Renal cortical epithelial cell (primary cell): Measurements from ENCODE around the gene INTS1. TPM values are rescaled to one million over a fixed set of nuclear protein-coding genes. Genes with fewer than 3 reads are reported as not detected.
A peak's percentile ranks its signal among the peaks of the same experiment; 100 is the strongest.
"Not testable (repeated sequence)": the region's sequence is repeated elsewhere in the genome, so short reads cannot be mapped to it uniquely, and the experiment has no call there.

ENCODE experiments used
- DNase-seq: peaks from one replicate; pipeline ENCODE4 v3.0.0-alpha.2; 2011; ENCODE audit warnings: low read depth
- total RNA-seq: library from RNA; depleted of rRNA; stranded (reverse); fragments of >200 nt; gene quantifications from 2 replicates; pipeline ENCODE4 v1.2.3, GENCODE V29; 2014

The INTS1 gene
- total RNA-seq, 1 donor from 2014 or later = 77.9 TPM

DNA sequence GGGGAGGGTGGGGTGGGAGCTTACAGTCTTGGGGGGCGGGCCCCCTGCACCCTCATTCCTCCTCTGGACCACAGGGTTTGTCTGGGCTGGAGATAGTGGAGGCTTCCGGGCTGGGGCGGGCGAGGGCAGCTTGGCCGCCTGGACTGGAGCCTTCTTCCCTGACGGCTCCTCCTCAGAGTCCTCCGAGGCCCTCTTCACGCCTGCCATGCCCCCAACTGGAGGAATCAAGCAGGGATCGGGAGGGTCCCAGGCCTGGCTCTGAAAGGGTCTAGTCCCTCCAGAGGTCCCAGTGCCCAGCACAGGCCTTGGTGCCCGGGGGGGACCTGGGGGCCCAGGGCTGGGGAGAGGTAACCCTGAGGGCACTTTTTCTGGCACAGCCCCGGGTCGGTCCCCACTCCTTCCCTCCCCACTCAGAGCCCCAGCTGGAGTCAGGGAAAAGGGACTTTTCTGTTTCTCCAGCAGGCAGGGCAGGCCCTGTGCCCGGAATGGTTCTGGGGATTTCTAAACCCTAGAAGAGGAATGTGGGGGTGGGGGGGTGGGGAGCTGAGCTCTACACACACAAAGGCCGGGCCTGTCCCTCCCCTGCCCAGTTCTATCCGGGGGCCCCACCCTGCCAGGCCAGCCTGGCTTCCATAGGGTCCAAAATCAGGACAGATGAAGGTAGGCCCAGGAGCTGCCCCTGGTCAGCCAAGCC is 56.5 kb downstream of the INTS1 start:
- DNase-seq = no peak

DNA sequence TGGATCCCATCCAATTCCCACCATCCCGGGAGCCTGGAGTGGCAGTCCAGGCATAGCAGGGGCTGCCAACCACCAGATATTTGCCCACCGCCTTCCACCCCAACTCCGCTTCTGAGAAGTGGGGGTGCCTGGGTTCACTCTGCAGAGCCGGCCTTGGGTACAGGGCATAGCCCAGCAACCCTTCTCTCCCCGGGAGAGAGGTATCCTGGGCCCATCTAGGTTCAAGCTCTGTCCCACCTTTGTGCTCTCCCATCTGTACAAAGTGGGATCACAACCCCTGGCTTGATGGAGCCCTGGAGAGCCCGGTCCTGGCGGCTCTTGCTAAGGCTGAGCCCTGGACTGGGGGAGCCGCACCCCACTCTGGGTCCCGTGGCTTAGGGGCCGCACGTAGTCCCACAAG is 57.1 kb downstream of the INTS1 start:
- DNase-seq = no peak

DNA sequence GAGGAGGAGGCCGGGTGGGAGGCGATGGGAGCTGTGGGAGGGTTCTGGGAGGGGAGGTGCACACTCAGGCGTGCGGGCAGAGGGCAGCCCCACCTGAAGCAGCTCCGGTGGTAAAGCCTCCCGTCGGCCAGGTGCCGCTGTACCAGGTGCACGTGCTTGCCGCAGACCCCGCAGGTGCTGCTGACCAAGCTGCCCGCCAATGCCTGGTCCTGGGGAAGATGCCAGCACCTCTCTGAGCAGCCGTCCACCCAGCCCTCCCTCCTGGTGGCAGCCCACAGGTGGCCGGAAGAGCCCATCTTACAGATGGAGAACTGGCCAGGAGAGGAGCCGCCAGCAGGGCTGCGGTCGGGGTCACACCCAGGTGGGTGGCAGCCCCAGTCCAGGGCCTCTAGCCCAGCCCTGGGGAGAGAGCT is 57.6 kb downstream of the INTS1 start:
- no peak for DNase-seq

DNA sequence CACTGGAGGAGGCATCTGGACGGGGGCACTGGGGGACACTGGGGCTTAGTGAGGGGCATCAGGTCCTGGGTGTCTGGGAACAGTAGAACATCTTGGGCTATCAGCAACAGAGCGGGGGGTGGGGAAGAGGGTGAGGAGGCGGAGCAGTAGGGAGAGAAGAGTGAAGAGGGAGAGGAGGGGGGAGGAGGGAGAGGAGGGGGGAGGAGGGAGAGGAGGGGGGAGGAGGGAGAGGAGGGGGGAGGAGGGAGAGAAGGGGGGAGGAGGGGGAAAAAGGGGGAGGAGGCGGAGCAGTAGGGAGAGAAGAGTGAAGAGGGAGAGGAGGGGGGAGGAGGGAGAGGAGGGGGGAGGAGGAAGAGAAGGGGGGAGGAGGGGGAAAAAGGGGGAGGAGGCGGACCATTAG is 58.2 kb downstream of the INTS1 start:
- DNase-seq = peak; percentile 33

DNA sequence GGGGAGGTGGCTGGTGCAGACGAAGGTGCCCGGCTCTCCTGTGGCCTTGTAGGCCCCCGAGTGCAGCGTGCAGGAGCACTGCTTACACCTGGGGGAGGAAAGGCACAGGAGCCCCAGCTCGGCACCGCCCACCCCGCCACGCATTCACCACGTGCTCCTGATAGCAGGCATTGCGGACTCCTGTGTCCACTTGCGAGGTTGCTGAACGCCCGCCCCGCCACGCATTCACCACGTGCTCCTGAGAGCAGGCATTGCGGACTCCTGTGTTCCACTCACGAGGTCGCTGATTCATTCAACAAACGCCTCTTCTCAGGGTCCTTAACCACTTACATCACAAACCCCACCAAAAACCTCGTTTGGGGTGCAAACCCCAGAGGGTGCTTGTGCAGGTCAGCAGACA is 58.8 kb downstream of the INTS1 start:
- no peak for DNase-seq

DNA sequence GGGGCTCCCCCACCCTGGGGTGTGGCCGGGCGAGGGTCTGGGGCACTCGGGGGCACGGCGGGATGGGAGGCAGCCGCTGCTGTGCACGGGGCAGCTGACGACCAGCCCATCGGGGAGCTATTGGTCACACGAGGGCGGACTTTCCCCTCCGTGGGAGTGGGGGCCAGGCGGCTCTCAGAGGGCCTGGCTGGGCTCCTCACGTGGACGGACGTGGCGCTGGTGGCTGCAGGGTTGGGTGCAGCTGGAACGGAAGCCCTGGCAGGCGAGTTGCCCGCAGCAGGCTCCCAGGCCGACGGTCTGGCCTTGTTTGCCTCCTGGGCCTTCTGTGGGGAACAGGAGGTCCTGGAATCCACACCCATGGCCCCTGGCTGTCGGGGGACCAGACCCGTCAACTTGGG is 59.3 kb downstream of the INTS1 start:
- no peak for DNase-seq

DNA sequence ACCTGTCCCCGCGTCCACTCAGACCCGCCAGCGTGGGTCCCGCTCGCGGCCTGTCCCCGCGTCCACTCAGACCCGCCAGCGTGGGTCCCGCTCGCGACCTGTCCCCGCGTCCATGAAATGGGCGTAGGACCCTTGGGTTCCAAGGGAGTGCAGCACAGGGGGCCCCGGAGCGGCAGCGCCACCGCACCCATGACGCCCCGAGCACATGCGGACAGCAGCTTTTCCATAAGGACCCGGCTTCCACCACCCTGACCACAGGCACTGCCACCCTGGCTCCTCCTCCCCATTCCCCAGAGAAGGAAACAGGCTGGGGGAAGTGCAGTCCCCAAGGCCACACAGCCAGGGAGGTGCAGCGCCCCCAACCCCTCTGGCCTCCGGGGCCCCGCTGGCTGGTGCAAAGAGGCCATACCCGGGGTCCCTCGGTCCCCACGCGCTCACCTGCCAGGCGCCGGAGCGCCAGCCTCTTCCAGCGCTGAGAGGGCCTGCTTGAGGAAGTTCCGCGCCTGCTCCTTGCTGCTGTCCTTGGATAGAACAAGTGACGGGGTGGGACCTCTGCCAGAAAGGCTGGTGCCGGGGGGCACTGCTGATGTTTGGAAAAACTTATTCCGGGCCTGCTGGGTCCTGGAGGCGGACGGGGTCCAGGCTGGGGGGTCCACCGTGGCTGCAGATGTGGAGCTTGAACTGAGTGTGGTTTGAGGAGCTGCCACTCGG is 59.8 kb downstream of the INTS1 start:
- no peak for DNase-seq

DNA sequence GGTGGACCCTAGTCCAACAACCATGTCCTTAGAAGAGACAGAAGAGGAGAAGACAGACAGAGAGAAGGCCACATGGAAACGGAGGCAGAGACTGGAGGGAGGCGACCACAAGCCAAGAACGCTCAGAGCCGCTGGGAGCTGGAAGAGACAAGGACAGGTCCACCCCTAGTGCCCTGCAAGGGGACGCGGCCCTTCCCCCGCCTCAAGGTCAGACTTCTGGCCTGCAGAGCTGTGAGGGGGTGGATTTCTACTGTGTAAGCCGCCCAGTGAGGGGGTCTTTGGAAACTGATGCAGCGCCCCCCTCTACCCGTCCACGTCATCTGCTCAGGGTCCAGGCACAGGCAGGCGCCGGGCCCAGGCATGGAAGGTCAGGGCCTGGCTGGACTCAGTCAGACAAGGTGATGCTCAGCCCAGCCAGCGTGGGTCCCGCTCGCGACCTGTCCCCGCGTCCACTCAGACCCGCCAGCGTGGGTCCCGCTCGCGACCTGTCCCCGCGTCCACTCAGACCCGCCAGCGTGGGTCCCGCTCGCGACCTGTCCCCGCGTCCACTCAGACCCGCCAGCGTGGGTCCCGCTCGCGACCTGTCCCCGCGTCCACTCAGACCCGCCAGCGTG is 60.5 kb downstream of the INTS1 start:
- DNase-seq = not testable (repeated sequence)

DNA sequence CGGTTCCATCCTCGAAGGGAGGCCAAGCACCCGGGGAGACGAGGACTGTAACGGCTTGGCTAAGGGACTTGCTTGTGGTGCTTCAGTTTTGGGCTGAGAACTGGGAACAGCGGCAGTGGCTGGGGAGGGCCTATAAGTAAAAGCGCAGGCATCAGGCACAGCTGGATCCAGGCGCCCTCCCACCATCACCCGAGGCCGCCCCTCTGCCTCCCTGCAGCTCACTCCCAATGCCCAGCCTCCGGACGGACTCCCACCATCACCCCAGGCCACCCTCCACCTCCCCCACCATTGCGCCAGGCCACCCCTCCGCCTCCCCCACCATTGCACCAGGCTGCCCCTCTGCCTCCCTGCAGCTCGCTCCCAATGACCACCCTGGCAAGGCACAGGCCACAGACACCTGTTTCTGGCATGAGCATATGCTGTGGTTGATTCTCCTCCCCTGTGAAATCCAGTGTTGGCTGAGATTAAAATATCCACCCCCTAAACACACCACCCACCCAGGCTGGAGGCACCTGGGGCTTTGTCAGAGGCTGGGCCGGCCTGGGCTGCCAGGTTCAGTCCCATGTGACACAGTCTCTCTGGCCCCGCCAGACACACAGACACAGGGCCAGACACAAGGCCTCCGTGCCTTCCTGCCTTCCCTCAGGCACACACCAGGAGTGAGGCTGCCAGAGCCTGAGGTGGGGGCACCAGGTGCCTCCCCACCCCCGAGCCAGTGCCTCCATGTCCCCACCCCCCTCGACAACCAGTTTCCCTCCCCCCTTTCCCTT is 61.6 kb downstream of the INTS1 start:
- DNase-seq = no peak

DNA sequence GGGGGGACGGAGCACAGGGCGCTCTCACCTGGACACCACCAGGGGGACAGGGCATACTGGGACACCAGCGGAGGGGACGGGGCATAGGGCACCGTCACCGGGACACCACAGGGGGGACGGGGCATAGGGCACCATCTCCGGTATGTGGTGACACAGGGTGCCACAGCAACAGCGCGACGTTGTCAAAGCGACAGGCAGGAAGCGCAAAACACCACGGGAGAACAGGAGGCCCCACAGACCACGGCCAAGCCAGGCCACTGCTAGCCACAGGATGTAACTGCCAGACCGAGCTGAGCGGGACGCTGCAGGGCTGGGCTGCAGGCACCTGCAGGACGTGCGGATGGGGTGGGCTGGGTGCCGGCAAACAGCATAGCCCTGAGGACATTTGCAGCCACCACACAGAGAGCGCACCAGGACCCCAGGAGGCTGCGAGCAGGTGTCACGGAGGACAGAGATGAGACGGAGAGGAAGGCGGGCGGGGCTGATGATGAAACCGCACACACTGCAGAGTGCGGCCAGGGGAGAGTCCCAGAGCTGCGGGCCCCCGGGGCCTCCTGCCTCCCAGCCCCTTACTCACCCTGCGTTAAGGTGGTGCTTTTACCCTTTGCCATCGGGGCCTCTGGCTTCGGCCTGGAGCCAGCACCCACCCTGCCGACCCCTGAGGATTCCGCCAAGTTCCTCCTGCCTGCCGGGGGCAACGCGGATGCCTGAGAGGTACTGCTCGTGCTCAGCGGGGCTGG is 62.4 kb downstream of the INTS1 start:
- no peak for DNase-seq

DNA sequence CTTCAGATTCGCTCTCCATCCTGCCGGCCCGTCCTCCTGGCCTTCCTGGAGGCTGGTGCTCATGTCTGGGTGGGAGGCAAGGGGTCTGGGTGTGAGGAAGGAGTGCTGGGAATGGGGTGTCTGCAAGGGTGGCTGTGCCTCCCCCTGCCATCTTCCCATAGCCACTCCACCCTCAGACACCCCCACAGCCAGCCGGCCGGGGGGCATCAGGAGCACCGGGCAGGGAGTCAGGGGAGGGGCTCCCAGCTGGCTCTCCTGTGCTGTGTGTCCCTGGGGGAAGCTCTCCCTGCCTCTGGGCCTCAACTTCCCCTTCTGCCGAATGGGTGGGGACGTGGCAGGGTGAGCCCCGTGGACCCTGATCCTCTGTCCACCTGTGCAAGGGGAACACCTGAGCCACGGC is 63.6 kb downstream of the INTS1 start:
- DNase-seq = no peak

DNA sequence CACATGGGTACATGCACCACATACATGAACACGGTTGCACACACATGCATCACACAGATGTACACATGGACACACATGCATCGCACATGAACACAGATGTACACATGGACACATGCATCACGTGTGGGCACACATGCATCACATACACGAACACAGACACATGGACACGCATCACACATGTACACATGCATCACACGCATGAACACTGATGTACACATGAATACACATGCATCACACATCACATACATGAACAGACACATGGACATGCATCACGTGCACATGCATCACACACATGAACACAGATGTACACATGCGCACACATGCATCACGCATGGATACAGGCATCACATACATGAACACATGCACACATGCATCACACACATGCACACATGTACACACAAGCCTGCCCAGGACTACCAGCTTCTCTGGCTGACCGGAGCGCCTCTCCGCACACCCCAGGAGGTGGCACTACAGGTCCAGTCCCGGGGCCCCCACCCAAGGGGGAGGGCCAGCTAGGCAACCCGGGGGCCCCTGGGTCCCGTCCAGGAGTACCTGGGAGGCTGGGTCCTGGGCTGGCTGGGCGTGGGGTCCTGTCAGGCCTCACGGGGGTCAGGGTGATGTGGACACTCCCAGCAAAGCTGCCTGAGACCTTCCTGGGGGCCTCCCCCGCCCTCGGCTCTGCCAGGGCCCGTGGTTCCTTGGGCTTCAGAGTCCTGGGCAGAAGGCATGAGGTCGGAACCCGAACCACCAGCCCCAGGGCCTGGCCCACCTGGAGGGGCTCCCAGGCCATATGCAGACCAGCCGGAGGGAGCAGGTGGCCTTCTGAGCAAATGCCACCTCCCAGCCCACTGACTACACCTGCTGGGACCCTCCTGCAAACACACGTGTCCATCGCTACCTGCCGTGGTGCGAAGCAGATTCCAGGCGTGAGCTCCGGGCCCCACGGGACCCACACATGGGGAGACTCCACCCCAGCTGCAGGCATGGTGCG is 64.5 kb downstream of the INTS1 start:
- DNase-seq = no peak

DNA sequence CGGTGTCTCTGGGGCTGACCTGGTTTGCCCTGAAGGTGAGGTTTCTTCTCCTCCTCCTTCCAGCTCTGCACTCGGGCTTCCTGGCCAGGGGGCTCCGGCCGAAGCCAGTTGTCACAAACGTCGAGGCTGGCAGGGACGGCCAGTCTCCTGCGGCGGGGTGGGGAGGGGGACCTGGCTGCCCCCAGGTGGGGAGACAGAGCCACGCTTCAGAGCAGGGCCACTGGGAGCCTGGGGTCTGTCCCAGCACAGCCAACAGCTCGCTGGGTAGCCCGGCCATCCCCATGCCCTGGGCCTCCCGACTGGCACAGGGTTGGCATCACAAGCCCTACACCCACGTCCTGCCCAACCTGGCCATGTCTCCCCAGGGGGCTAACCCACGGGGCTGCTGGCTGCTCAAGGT is 65.4 kb downstream of the INTS1 start:
- DNase-seq = no peak

DNA sequence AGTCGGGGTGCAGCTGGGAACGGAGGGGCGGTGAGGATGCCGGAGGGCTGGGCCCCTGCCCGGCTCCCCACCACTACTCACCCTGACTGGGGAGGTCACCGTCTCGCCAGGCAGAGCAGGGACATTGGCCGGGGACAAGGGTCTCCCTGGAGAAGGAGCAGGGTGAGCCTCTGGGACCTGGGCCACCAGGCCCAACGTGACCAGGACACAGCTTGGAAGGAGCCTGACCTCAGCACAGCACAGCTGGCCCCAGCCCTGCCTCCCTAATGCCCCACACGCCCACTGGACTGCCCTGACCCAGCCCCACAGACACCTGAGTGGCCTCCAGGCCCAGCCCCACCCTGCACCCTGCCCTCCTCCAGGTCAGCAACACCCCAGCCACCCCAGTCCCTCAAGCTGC is 66.0 kb downstream of the INTS1 start:
- DNase-seq = no peak

DNA sequence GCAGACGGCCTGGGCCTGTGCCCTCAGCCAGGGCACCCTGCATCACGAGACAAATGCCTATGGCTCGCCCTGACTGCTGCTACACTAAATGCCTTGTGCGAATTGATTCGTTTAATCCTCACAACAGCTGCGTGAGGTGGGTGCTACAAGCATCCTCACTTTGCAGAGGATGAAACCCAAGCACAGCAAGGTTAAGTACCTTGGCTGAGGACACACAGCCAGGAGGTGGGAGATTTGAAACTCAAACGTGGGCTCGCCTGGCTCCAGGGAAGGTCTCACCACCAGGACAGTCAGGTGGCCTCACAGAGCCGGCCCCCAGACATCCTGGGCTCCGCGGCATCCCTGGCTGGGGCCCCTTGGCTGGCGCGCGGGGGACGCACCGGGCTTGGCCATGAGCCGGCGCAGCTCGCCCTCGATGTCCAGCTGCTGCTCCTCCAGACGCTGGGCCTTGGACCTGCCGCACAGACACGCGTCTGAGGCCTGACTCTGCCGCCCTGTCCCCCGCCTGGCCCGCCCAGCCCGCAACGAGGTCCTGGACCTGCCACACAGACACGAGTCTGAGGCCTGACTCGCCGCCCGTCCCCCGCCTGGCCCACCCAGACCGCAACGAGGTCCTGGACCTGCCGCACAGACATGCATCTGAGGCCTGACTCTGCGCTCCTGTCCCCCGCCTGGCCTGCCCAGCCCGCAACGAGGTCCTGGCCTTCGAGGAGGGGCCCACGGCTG is 66.9 kb downstream of the INTS1 start:
- no peak for DNase-seq

DNA sequence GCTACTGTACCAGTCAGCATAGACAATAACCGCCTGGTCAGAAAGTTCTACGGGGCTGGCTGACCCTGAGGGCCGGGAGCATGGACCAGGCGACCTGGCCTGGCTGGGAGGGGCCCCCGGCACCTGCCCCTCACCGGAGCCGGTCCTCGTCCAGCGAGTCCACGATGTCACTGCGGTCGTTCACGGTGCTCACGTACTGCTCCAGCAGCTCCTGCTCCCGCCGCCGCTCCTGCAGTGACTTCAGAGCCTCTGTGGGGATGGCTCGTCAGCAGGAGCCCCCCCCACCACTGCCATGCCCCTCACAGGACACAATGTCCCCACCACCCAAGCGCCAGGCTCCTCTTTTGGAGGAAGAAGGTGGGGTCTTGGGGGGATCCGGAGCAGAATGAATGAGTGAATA is 67.6 kb downstream of the INTS1 start:
- no peak for DNase-seq

DNA sequence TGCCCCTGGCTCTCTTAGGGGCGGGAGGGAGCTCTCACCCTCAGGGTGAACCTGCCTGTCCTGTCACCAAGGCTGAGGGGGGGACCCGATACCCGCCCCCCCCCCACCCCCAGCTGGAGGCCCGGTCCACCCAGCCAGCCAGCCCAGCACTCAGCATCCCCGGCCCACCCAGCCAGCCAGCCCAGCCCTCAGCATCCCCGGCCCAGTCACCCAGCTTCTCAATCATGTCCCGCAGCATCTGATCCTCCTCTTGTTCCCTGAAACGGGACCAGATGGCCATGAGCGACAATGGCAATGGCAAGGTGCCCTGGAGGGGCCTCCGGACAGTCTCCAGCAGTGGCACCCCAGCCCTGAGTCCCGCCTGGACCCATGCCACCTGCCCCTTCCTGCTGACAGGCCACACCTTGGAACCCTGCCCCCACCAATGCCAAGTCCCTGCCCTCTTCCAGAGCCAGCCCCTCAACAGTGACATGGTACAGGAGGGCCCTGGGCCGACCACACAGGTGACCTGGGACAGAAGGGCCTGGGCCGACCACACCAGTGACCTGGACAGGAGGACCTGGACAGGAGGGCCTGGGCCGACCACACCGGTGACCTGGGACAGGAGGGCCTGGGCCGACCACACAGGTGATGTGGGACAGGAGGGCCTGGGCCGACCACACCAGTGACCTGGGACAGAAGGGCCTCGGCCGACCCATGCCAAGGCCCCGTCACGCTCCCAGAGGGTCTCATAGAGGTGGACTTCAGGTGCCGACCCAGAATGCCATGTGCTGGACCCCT is 69.1 kb downstream of the INTS1 start:
- DNase-seq = no peak

DNA sequence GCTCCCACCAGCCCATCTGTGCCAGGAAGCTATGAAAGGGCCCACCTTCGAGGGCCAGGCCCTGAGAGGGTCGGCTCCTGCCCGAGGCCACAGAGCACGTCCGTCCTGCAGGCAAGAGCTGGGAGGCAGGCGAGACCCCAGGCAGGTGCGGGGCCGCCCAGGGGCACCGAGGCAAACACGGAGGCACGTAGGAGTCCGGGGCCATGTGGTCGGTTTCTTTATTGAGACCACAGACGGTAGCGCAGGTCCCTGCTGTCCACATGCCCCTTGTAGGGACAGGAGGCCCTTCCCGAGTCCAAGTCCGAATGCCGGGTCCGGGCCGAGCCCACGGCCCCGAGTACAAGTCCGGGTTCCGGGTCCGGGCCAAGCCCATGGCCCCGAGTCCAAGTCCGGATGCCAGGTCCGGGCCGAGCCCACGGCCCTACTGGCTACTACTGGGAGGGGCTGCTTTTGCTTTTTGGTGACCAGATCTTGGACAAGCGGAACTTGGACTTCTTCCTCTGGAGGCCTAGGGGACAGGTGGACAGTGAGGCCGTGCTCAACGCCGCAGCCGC is 69.9 kb downstream of the INTS1 start:
- DNase-seq = no peak
